Stomach smooth muscle (tissue), 2 donors: ENCODE data around the gene MRPL52.

Experiments used
- H3K27ac ChIP-seq: one replicate; pipeline ENCODE4 v1.7.0; 2013; ENCODE audit warnings: mild to moderate bottlenecking, low read length, inconsistent platforms
- H3K27me3 ChIP-seq, 2 donors: one replicate each; pipeline ENCODE4 v1.7.0; 2013; ENCODE audit warnings: low read length in 2 of 2; ENCODE audit not compliant: insufficient read depth in 2 of 2, control insufficient read depth in 1 of 2
- H3K36me3 ChIP-seq, 2 donors: one replicate each; pipeline ENCODE4 v1.7.0; 2013; ENCODE audit warnings: low read length in 2 of 2; ENCODE audit not compliant: control insufficient read depth in 2 of 2, insufficient read depth in 2 of 2
- H3K4me1 ChIP-seq: one replicate; pipeline ENCODE4 v1.7.0; 2013; ENCODE audit warnings: low read length; ENCODE audit not compliant: control insufficient read depth, insufficient read depth
- H3K4me3 ChIP-seq, 2 donors: one replicate each; pipeline ENCODE4 v1.7.0; 2013; ENCODE audit warnings: low read length in 2 of 2
- H3K9ac ChIP-seq, 2 donors: one replicate each; pipeline ENCODE4 v1.7.0; 2013; ENCODE audit warnings: low read length in 2 of 2, mild to moderate bottlenecking in 1 of 2
- H3K9me3 ChIP-seq, 2 donors: one replicate each; pipeline ENCODE4 v1.7.0; 2013; ENCODE audit warnings: low read length in 2 of 2; ENCODE audit not compliant: control insufficient read depth in 2 of 2
- donor health status: healthy.
- donor health status: Pancreatic carcinoma.

MRPL52 gene

DNA sequence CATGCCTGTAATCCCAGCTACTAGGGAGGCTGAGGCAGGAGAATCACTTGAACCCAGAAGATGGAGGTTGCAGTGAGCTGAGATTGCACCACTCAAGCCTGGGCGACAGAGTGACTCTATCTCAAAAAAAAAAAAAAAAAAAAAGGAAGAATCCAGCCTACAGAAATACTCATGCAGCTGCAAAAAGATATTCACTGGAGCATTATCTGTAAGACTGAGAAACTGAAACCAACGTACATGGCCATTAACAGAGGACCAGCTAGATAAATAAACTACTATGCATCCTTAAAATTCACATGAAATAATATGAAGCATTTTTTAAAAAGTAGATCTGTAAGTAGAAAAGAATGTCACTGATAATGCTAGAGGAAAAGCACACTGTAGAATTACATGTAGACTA, 18.0 kb upstream of the MRPL52 start:
- H3K4me3 ChIP-seq, result no peak overlapping the region
- peaks cover 6% of the 10 kb centered on the region for H3K4me1 ChIP-seq
- H3K9me3 ChIP-seq, result no peaks in the 10 kb centered on the region
- no peak overlapping the region for H3K9ac ChIP-seq
- no peaks in the 10 kb centered on the region for H3K27me3 ChIP-seq
- H3K27ac ChIP-seq, result no peak overlapping the region
- no peaks in the 10 kb centered on the region for H3K36me3 ChIP-seq

DNA sequence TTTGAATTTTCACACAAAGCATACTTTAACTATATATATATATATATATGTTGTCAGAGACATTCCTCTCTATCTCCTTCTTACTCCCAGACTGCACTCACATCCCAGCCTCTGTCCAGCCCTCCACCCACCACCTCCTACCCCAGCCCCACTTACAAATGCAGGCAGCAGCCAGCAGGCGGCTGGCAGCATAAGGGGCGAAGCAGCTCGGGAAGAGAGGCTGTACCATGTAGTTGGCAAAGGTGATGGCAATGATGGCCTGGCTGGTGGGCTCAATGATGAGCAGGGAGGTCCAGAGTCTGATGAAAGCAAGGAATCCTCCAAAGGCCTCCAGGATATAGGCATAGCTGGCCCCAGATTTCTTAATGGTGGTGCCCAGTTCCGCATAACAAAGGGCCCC, 16.9 kb upstream of the MRPL52 start:
- Histone ChIP-seq H3K9ac (no peak overlapping the region), H3K27me3 (no peaks in the 10 kb centered on the region), H3K9me3 (no peaks in the 10 kb centered on the region), H3K27ac (no peak overlapping the region), H3K4me1 (peaks cover 6% of the 10 kb centered on the region), H3K36me3 (no peaks in the 10 kb centered on the region), H3K4me3 (no peak overlapping the region)

DNA sequence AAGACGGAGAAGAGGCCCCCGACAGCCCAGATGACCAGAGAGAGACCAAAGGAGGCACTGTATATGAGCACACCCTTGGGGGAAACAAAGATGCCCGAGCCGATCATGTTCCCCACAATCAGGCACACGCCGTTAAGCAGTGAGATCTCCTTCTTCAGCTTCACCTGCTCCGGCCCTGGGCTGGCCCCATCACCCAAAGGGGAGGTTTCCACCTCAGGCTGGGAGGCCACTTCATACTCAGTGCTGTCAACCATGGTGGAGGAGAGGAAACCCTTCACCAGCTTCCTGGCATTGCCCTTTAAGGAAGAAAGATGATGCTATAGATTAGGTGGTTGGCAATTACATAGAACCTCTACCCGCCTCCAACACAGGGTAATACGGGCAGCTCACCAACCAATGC, 16.5 kb upstream of the MRPL52 start:
- Histone ChIP-seq H3K27ac (no peak overlapping the region), H3K4me3 (no peak overlapping the region), H3K4me1 (peaks cover 8% of the 10 kb centered on the region), H3K9ac (no peak overlapping the region), H3K9me3 (no peaks in the 10 kb centered on the region), H3K27me3 (no peaks in the 10 kb centered on the region), H3K36me3 (no peaks in the 10 kb centered on the region)

DNA sequence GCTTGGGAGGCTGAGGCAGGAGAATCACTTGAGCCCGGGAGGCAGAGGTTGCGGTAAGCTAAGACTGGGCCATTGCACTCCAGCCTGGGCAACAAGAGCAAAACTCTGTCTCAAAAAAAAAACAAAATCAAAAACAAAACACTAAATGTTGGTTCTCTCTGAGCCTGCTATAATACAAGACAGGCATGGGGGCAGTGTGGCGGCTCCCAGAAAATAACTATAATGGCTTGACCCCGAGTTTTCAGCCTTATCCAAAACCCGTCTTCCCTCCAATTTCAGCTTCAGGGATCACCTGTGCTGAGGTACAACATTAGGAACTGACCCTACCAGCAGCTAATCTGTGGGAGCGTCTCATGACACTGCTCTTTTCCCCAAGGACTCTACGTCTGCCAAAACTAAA, 15.3 kb upstream of the MRPL52 start:
- Histone ChIP-seq H3K4me3 (no peak overlapping the region), H3K27ac (no peak overlapping the region), H3K4me1 (peaks cover 17% of the 10 kb centered on the region), H3K36me3 (no peaks in the 10 kb centered on the region), H3K27me3 (no peaks in the 10 kb centered on the region), H3K9ac (no peak overlapping the region), H3K9me3 (no peaks in the 10 kb centered on the region)

DNA sequence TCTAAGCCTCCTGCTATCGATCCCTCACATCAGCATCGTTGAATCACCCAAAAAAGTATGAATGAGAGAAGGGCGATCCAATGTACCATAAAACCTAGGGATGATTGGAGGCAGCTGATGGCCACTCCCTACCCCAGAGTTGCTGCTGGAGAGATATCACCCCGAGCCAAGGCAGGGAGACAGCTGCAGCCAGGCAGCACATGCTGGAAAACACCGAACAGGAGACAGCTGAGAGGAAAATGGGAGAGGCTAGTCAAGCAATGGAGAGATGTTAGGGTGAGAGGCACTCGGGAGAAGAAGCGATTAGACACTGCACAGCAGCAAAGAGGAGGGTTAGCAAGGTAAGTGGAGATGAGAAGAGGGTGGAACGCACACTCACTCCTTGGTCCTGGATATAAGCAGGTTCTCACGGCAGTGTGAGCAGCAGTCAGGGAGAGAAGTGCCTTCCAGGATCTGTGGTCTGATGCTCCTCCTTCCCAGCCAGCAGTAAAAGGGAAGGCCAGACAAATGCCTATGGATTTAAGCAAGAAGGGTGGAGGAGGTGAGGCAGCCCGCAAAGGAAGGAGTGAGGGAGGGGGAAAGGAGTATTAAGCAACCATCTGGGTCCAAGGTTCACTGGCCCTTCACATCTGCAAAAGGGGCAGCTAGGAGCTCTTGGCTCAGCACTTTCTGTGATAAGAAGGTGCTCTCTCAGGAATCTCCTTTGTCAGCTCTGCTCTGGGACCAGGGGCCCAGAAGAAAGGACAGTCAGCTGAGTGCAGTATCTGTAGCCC, 14.6 kb upstream of the MRPL52 start, which contains the start of gene SLC7A7:
Gene SLC7A7 (minus strand): TSS at position 495 of the 773 bp plus-strand sequence. CDS start 2,037 bp downstream, outside the sequence.
- peaks cover 24% of the 10 kb centered on the region for H3K4me1 ChIP-seq
- no peaks in the 10 kb centered on the region for H3K9me3 ChIP-seq
- H3K27ac ChIP-seq, result peak within 1 kb of the TSS; percentile 6
- H3K36me3 ChIP-seq, result no peaks in the 10 kb centered on the region
- no peaks in the 10 kb centered on the region for H3K27me3 ChIP-seq
- H3K4me3 ChIP-seq, result peak within 1 kb of the TSS in 1 of 2 donors; percentile 22
- H3K9ac ChIP-seq, result no peak within 1 kb of the TSS

DNA sequence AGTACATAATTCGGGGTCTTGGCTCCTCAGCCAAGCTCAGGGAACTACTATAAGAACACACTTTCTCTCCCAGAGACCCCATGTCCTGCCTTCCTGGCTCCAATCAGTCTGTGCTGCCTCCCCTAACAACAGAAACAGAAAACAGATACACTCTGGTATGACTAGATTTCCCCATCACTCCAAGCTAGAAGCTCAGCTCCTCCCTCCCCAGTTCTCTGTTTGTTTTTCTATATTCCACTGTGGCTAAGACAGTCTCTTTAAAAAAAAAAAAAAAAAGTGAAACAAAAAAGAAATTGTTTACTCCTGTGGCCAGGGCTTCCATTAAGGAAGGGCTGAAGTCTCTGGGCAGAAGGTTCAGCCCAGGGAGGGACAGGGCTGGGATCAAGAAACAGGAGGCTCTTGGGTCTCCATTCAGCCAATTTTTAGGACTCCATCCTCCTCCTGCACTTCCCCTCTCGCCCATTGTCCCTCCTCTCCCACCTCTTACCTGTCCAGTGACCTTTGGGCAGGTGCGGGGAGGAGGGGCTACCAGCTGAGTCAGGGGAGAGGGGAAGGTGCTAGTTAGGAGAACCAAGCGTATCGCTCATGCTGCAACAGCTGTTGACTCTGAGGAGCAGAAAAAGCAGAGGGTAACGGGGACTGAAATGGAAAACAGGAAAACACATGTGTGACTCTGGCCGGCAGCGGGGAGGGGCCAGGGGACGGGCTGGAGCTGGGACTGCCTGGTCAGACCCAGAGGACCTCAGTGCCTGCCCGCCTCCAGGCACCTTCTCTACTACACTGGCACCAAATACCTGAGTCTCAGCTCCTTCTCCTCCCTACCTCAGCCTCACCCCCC, 10.3 kb upstream of the MRPL52 start:
- Histone ChIP-seq H3K36me3 (no peaks in the 10 kb centered on the region), H3K4me3 (peak overlapping the region in 1 of 2 donors; percentile 66), H3K9me3 (no peaks in the 10 kb centered on the region), H3K9ac (peak overlapping the region; percentile 33 to 62), H3K27ac (peak overlapping the region; percentile 70), H3K4me1 (peaks cover 37% of the 10 kb centered on the region), H3K27me3 (no peaks in the 10 kb centered on the region)

DNA sequence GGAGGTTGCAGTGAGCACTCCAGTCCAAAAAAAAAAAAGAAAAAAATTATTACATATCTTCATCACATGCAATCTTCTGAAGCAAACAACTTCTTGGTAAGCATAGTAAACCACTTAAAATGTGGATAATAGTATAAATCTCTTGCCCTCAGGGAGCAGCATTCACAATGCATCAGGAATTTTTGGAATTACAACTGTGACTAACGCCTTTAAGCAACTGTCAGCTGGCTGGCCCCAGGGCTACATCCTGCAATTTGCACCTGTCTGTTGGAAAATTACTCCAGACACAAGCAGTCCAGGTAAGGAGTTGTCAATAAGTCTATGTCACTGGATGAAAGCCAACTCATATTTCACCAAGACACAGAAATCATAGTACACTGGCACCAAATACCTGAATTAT, 9.0 kb upstream of the MRPL52 start:
- Histone ChIP-seq H3K9ac (no peak overlapping the region), H3K27me3 (no peaks in the 10 kb centered on the region), H3K4me1 (peaks cover 33% of the 10 kb centered on the region), H3K27ac (no peak overlapping the region), H3K36me3 (no peaks in the 10 kb centered on the region), H3K9me3 (no peaks in the 10 kb centered on the region), H3K4me3 (no peak overlapping the region)

DNA sequence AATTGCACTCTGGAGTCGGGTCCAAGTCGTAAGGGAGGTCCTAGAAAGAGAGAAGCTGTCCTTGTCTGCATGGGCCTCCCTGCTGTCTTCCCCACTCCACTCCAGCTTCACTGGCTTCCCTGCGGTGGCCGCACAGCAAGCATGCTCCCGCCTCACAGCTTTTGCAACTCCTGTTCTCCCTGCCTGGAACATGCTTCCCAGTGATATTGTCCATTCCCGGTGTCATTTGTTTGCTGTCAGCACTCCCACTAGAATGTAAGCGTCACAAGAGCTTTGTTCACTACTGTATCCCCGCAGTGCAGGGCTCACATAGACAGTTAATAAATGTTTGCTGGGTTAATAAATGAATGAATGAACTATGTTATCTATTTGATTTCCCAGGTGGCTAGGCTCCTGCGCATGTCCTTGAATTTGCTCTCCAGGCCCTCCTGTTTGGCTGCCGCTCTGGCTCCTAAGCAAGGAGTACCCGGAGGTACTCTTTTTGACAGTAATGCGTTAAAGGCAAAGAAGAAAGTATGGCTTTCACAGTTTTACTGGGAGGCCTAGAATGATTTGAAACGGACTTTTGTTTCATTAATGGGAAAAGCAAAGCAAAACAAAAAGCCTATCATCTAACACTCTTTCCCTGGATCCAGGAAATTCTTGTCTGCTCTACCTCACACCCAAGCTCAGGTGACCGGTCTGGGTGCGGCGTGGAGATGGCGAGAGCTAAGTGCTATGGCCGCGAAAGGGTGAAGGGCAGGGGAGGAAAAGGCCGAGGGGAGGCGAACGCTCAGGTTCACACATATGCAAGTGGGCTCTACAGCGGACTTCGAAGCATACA, 8.3 kb upstream of the MRPL52 start:
- Histone ChIP-seq H3K9ac (no peak overlapping the region), H3K27ac (no peak overlapping the region), H3K9me3 (no peaks in the 10 kb centered on the region), H3K36me3 (no peaks in the 10 kb centered on the region), H3K4me1 (peaks cover 33% of the 10 kb centered on the region), H3K27me3 (no peaks in the 10 kb centered on the region), H3K4me3 (no peak overlapping the region)

DNA sequence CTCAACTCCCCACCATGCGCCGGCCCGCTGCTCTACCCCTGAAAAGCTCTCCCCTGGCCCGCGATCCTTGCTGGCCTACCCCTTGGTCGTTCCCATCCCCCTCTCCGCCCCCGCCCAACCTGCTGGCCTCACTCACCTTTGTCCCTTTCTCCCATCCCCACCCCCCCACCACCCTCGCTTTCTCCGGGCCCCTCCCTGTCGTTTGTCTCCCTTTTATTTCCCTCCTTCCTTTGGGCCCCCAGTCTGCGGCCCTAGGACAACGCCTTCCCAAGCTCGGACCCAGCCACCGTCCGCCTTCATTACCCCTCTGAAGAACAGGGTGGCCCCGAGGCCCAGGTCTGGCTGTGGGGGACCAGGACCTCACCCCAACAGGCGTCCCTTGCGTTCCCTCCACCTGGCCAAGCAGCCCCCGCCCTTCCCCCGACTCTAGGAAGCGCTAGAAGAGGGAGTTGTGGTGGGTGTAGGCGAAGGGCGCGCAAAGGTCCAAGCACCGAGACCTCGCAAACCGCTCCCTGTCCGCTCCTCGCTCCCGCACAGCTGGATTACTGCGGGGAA, 7.6 kb upstream of the MRPL52 start:
- Histone ChIP-seq H3K4me3 (peak overlapping the region in 1 of 2 donors; percentile 63), H3K4me1 (peaks cover 33% of the 10 kb centered on the region)

DNA sequence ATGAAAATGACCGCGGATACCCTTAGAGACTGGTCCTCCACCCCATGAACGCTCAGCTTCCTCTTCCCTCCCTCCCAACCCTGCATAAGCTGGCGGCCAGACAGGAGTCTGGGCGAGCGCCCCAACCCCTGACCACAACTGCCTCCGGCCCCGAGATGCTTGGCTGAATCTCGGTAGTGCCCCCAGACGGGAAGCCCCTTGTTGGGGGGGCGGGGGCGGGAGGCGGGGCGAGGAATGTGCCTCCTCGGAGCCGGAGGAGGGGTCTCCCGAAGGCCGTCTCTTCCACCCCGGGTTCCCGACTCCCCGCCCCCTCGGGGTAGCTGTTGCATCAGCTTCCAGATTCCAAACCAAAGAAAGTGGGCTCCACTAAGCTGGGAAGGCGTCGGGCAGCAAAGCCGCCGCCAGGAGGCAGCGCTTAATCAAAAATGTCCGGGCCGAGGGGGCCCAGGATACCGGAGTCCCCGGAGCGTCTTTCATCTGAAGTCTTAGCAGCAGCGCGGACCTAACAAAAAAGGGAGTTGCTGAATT, 7.1 kb upstream of the MRPL52 start:
- H3K27ac ChIP-seq, result peak overlapping the region; percentile 37
- H3K9me3 ChIP-seq, result no peaks in the 10 kb centered on the region
- no peaks in the 10 kb centered on the region for H3K36me3 ChIP-seq
- peak overlapping the region; percentile 63 for H3K4me3 ChIP-seq
- peaks cover 33% of the 10 kb centered on the region for H3K4me1 ChIP-seq
- H3K9ac ChIP-seq, result peak overlapping the region in 1 of 2 donors; percentile 44
- no peaks in the 10 kb centered on the region for H3K27me3 ChIP-seq

More for the DNA sequence above, 7.6 kb upstream of the MRPL52 start:
- peak overlapping the region; percentile 37 for H3K27ac ChIP-seq
- H3K9ac ChIP-seq, result peak overlapping the region in 1 of 2 donors; percentile 33
- H3K36me3 ChIP-seq, result no peaks in the 10 kb centered on the region
- no peaks in the 10 kb centered on the region for H3K27me3 ChIP-seq
- no peaks in the 10 kb centered on the region for H3K9me3 ChIP-seq
